Loucy (cell line): Measurements from ENCODE around the gene FNTB.

Experiments used
- EZH2phosphoT487 ChIP-seq: fragments of 200-600 bp; IDR thresholded peaks from 2 replicates; pipeline ENCODE4 v1.6.1; 2018; ENCODE audit warnings: antibody characterized with exemption, mild to moderate bottlenecking, moderate library complexity, borderline replicate concordance
- TF ChIP-seq, protein P1 (sequence below): fragments of 200-600 bp; sonication (generic); conservative IDR thresholded peaks from 2 replicates; pipeline ENCODE4 v1.5.1; 2014; ENCODE audit warnings: mild to moderate bottlenecking, antibody characterized with exemption, low read length

DNA sequence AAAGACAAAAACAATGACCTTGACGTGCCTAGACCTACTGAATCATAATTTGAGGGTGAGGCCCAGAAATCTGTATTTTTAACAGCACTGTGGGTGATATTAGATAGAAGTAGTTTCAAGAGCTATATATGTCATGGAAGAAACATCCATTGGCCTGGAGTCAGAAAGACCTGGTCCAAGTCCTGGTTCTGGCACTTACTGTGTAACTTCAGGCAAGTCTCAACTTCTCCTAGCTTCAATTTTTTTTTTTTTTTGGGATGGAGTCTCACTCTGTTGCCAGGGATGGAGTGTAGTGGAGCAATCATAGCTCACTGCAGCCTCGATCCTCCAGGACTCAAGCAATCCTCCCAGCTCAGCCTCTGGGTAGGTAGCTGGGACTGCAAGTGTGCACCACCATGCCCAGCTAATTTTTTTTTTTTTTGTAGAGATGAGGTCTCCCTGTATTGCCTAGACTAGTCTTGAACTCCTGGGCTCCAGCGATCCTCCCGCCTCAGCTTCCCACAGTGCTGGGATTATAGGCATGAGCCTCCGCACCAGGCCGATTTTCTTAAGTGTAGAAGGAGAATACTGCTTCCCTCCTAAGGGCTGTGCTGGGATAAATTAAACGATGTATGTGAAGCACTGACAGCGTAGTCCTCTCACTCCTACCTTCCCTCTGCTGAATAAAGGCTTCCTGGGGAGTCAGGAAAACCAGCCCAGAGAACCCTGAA, 29.8 kb upstream of the FNTB start:
- TF ChIP-seq, protein P1, sequence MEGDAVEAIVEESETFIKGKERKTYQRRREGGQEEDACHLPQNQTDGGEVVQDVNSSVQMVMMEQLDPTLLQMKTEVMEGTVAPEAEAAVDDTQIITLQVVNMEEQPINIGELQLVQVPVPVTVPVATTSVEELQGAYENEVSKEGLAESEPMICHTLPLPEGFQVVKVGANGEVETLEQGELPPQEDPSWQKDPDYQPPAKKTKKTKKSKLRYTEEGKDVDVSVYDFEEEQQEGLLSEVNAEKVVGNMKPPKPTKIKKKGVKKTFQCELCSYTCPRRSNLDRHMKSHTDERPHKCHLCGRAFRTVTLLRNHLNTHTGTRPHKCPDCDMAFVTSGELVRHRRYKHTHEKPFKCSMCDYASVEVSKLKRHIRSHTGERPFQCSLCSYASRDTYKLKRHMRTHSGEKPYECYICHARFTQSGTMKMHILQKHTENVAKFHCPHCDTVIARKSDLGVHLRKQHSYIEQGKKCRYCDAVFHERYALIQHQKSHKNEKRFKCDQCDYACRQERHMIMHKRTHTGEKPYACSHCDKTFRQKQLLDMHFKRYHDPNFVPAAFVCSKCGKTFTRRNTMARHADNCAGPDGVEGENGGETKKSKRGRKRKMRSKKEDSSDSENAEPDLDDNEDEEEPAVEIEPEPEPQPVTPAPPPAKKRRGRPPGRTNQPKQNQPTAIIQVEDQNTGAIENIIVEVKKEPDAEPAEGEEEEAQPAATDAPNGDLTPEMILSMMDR = no peak
- TF ChIP-seq EZH2phosphoT487 = no peak
